GM18907 (cell line): ENCODE measurements around the gene RYR2.

Source experiments
- ATAC-seq: cut with Tn5 transposase; IDR thresholded peaks from one replicate; pipeline ENCODE4 v1.9.1; 2021; ENCODE audit warnings: mild to moderate bottlenecking, moderate library complexity; ENCODE audit not compliant: unreplicated experiment

The RYR2 gene

GRCh38 chr1:237709355-237709754 lies 667.4 kb downstream of the RYR2 start:
- ATAC-seq, result no peak

GRCh38 chr1:237711281-237711680 lies 669.3 kb downstream of the RYR2 start:
- ATAC-seq, result no peak

GRCh38 chr1:237712082-237712481 lies 670.1 kb downstream of the RYR2 start:
- no peak for ATAC-seq

GRCh38 chr1:237712586-237713157 lies 670.7 kb downstream of the RYR2 start:
- no peak for ATAC-seq

GRCh38 chr1:237713916-237714315 lies 671.9 kb downstream of the RYR2 start:
- no peak for ATAC-seq

- ATAC-seq, result no peak
These were observed 675.1 kb downstream of the RYR2 start for GRCh38 chr1:237717106-237717505.

GRCh38 chr1:237730826-237731350 lies 688.9 kb downstream of the RYR2 start:
- no peak for ATAC-seq

- ATAC-seq, result no peak
These were observed 690.7 kb downstream of the RYR2 start for GRCh38 chr1:237732657-237733056.

GRCh38 chr1:237736372-237737029 lies 694.5 kb downstream of the RYR2 start:
- ATAC-seq, result peak; percentile 67

GRCh38 chr1:237737448-237737847 lies 695.5 kb downstream of the RYR2 start:
- no peak for ATAC-seq

- no peak for ATAC-seq
These were observed 696.1 kb downstream of the RYR2 start for GRCh38 chr1:237737938-237738610.

GRCh38 chr1:237740846-237741245 lies 698.9 kb downstream of the RYR2 start:
- no peak for ATAC-seq

GRCh38 chr1:237745545-237745944 lies 703.6 kb downstream of the RYR2 start:
- ATAC-seq, result no peak

GRCh38 chr1:237748171-237748960 lies 706.4 kb downstream of the RYR2 start:
- no peak for ATAC-seq

- ATAC-seq, result no peak
These were observed 707.1 kb downstream of the RYR2 start for GRCh38 chr1:237749122-237749521.

GRCh38 chr1:237751090-237751489 lies 709.1 kb downstream of the RYR2 start:
- no peak for ATAC-seq

- ATAC-seq, result no peak
These were observed 712.6 kb downstream of the RYR2 start for GRCh38 chr1:237754627-237755026.

- no peak for ATAC-seq
These were observed 714.5 kb downstream of the RYR2 start for GRCh38 chr1:237756304-237756967.

GRCh38 chr1:237759377-237759776 lies 717.4 kb downstream of the RYR2 start:
- no peak for ATAC-seq

GRCh38 chr1:237760951-237761350 lies 719.0 kb downstream of the RYR2 start:
- no peak for ATAC-seq

GRCh38 chr1:237763137-237763536 lies 721.2 kb downstream of the RYR2 start:
- no peak for ATAC-seq
